Measurements from ENCODE around the gene CPLX3. TPM values are rescaled to one million over a fixed set of nuclear protein-coding genes. Genes with fewer than 3 reads are reported as not detected.

The CPLX3 gene
- total and polyA plus RNA-seq, 2 experiments from 2014 or later, result not detected

GRCh38 chr15:74857671-74858368 is 31.4 kb downstream of the CPLX3 start:
- peaks cover 77% of the 10 kb centered on the region for H3K79me2 ChIP-seq
- H3K27me3 ChIP-seq, result no peaks in the 10 kb centered on the region
- whole genome bisulfite sequencing (ENCODE audit: low lambda C conversion rate, missing lambda C conversion rate), result 91% methylated on average over 9 of the region's 9 CpGs
- no peak for DNase-seq (ENCODE audit: low spot score)
- no peak overlapping the region for H3K4me3 ChIP-seq
- H4K20me1 ChIP-seq (ENCODE audit: insufficient read depth, poor library complexity, severe bottlenecking), result peaks cover 49% of the 10 kb centered on the region
- no peaks in the 10 kb centered on the region for H3K9me2 ChIP-seq (replicated peaks; ENCODE audit: insufficient read depth)
- no peak for TF ChIP-seq EZH2phosphoT487 (IDR thresholded peaks at IDR 0.05; ENCODE audit: low read depth, severe bottlenecking, unreplicated experiment)
- no peak for TF ChIP-seq EZH2 (IDR thresholded peaks at IDR 0.05; ENCODE audit: borderline replicate concordance)
- TF ChIP-seq CTCF (IDR thresholded peaks at IDR 0.05; ENCODE audit: poor library complexity), result no peak
- no peak overlapping the region for H2AFZ ChIP-seq
- H3K4me1 ChIP-seq (ENCODE audit: insufficient read depth), result peaks cover 11% of the 10 kb centered on the region
- no peaks in the 10 kb centered on the region for H3K36me3 ChIP-seq (replicated peaks; ENCODE audit: insufficient read depth, low read depth)
- H3K27ac ChIP-seq, result peak overlapping the region; percentile 34
- no peaks in the 10 kb centered on the region for H3K9me3 ChIP-seq (ENCODE audit: low read depth)
- H3K4me2 ChIP-seq, result no peak overlapping the region

DNA sequence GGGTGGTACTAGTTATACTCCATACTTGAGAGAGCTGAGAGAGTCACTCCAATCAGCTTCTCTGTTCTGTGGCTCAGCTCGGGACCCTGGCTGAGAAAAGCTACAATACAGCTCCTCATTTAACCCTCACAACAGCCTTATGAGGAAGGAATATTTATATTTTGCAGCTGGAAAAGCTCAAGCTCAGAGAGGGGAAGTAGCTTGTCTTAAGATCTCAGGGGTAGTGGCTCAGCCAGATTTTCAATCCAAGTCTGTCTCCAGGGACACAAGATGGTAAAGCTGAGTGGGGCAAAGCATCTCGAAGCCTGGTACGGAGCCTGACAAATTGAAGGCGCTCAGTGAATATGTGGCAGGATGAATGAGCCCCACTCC is 31.9 kb downstream of the CPLX3 start:
- H3K36me3 ChIP-seq (replicated peaks; ENCODE audit: insufficient read depth, low read depth), result no peaks in the 10 kb centered on the region
- 90% methylated on average over 4 of the region's 4 CpGs for WGBS (ENCODE audit: low lambda C conversion rate, missing lambda C conversion rate)
- H3K79me2 ChIP-seq, result peaks cover 83% of the 10 kb centered on the region
- no peaks in the 10 kb centered on the region for H3K27me3 ChIP-seq
- TF ChIP-seq EZH2phosphoT487 (IDR thresholded peaks at IDR 0.05; ENCODE audit: low read depth, severe bottlenecking, unreplicated experiment), result no peak
- no peak for TF ChIP-seq EZH2 (IDR thresholded peaks at IDR 0.05; ENCODE audit: borderline replicate concordance)
- no peak for TF ChIP-seq CTCF (IDR thresholded peaks at IDR 0.05; ENCODE audit: poor library complexity)
- peaks cover 49% of the 10 kb centered on the region for H4K20me1 ChIP-seq (ENCODE audit: insufficient read depth, poor library complexity, severe bottlenecking)
- DNase-seq (ENCODE audit: low spot score), result no peak
- H3K4me3 ChIP-seq, result no peak overlapping the region
- H2AFZ ChIP-seq, result no peak overlapping the region
- H3K4me1 ChIP-seq (ENCODE audit: insufficient read depth), result peaks cover 11% of the 10 kb centered on the region
- no peaks in the 10 kb centered on the region for H3K9me2 ChIP-seq (replicated peaks; ENCODE audit: insufficient read depth)
- H3K9me3 ChIP-seq (ENCODE audit: low read depth), result no peaks in the 10 kb centered on the region
- H3K27ac ChIP-seq, result no peak overlapping the region
- no peak overlapping the region for H3K4me2 ChIP-seq

GRCh38 chr15:74863239-74864056 is 37.0 kb downstream of the CPLX3 start:
- 81% methylated on average over 8 of the region's 11 CpGs for WGBS (ENCODE audit: low lambda C conversion rate, missing lambda C conversion rate)
- no peak for DNase-seq (ENCODE audit: low spot score)
- no peak overlapping the region for H3K4me2 ChIP-seq
- no peaks in the 10 kb centered on the region for H3K36me3 ChIP-seq (replicated peaks; ENCODE audit: insufficient read depth, low read depth)
- H3K27me3 ChIP-seq, result no peaks in the 10 kb centered on the region
- no peak overlapping the region for H3K4me3 ChIP-seq
- H4K20me1 ChIP-seq (ENCODE audit: insufficient read depth, poor library complexity, severe bottlenecking), result peaks cover 65% of the 10 kb centered on the region
- TF ChIP-seq EZH2phosphoT487 (IDR thresholded peaks at IDR 0.05; ENCODE audit: low read depth, severe bottlenecking, unreplicated experiment) (no peak), EZH2 (IDR thresholded peaks at IDR 0.05; ENCODE audit: borderline replicate concordance) (no peak), CTCF (IDR thresholded peaks at IDR 0.05; ENCODE audit: poor library complexity) (no peak)
- peaks cover 94% of the 10 kb centered on the region for H3K79me2 ChIP-seq
- no peak overlapping the region for H3K27ac ChIP-seq
- H3K9me2 ChIP-seq (replicated peaks; ENCODE audit: insufficient read depth), result no peaks in the 10 kb centered on the region
- no peak overlapping the region for H2AFZ ChIP-seq
- peaks cover 33% of the 10 kb centered on the region for H3K4me1 ChIP-seq (ENCODE audit: insufficient read depth)
- no peaks in the 10 kb centered on the region for H3K9me3 ChIP-seq (ENCODE audit: low read depth)
